Activated CD4-positive, alpha-beta T cell treated with anti-CD3 and anti-CD28 coated beads, Interleukin-2, amount 50 U/mL, for 48 hours (primary cell): Measurements from ENCODE around the gene NEO1.

Experiments
- DNase-seq, 2 experiments: peaks; one replicate each; pipeline ENCODE4 v3.0.0-alpha.2; 2020

Gene NEO1, protein sequence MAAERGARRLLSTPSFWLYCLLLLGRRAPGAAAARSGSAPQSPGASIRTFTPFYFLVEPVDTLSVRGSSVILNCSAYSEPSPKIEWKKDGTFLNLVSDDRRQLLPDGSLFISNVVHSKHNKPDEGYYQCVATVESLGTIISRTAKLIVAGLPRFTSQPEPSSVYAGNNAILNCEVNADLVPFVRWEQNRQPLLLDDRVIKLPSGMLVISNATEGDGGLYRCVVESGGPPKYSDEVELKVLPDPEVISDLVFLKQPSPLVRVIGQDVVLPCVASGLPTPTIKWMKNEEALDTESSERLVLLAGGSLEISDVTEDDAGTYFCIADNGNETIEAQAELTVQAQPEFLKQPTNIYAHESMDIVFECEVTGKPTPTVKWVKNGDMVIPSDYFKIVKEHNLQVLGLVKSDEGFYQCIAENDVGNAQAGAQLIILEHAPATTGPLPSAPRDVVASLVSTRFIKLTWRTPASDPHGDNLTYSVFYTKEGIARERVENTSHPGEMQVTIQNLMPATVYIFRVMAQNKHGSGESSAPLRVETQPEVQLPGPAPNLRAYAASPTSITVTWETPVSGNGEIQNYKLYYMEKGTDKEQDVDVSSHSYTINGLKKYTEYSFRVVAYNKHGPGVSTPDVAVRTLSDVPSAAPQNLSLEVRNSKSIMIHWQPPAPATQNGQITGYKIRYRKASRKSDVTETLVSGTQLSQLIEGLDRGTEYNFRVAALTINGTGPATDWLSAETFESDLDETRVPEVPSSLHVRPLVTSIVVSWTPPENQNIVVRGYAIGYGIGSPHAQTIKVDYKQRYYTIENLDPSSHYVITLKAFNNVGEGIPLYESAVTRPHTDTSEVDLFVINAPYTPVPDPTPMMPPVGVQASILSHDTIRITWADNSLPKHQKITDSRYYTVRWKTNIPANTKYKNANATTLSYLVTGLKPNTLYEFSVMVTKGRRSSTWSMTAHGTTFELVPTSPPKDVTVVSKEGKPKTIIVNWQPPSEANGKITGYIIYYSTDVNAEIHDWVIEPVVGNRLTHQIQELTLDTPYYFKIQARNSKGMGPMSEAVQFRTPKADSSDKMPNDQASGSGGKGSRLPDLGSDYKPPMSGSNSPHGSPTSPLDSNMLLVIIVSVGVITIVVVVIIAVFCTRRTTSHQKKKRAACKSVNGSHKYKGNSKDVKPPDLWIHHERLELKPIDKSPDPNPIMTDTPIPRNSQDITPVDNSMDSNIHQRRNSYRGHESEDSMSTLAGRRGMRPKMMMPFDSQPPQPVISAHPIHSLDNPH (N-terminal part only)

DNA sequence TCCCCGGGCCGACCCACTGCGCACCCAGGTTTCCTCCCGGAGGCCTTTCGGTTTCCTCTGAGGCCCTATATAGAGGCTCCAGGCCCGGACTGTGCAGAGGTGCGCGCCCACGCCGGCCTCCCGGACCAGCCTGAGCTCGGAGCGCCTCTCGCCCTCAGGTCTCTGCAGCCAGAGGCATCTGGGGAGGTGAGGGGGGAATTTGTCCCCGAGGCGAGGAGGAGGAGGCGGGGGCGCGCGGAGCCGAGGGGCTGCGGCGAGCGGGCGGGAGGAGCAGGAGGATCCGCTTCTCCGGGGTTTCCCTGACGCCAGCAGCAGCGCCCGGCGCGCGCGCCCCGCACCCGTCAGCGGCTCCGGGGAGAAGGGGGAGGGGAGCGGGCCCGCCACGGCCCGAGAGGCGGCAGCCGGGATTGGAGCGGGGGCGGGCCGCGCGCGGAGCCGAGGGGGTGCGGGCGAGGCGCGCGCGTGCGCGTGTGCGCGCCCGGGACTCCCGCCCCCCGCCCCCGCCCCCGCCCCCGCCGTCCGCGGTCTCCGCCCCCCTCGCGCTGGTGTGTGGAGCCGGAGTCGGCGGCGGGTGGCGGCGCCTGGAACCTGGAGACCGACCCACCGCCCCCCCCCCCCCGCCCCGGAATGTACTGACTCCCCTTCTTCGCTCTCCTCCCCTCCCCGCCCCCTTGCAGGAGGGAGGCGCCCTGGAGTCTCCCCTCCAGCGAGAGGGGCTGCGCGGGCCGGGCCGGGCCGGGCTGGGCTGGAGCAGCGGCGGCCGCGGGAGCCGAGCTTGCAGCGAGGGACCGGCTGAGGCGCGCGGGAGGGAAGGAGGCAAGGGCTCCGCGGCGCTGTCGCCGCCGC lies at the start of gene NEO1:
TSS of gene NEO1 (plus strand) at position 657 of the 846 bp plus-strand sequence. CDS start 213 bp downstream, outside the sequence.
- DNase-seq: peak; percentile 74 to 79

DNA sequence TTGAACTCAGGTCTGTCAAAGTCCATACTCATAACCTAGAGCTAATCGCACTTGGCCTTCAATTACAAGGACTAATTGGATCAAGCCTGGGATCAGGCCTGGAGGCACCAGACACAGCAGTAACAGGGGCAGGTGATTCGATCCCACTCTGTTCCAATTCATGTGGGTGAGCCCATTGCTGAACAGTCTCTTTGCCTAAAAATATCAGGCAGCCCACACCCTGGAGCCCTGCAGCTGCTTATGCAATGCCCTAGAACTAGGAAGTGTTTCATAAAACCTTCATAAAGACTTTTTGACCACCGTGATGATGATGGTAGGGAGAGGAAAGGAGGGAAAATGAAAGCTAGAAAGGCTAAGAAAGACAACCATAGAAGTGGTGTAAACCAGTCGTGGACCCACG lies 47.8 kb upstream of the NEO1 start:
- no peak for DNase-seq

DNA sequence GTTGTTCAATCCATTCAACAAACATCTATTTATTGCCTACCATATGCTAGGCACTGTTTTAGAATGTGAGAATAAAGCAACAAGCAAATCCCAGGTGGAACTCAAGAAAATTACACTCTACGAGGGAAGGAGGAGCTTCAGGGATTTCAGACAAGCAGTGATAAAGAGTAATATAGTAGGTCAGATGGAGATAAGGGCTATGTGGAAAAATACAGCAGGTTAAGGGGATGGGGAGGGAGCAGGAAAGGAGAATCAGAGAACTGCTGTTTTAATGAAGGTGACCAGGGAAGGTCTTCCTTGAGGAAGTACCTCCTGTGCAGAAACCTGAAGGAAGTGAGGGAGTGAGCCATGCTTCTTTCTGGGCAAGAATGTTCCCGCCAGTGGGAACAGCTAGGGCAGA lies 47.2 kb upstream of the NEO1 start:
- no peak for DNase-seq

DNA sequence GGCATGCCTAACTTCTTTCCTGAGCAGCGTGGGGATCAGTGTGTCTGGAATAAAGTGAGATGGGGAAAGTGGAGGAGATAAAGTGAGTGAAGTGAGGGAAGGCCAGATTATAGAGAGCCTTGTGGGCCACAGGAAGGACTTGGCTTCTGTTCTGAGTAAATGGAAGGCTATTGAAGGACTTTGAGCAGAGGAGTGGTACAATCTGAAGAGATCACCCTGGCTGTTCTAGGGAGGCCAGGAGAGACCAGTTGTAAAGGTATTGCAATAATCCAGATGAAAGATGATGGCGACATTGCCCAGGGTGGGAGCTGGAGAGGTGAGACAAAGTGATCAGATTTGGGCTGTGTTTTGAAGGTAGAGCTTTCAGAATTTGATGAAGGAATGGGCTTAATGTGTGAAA lies 46.8 kb upstream of the NEO1 start:
- no peak for DNase-seq

DNA sequence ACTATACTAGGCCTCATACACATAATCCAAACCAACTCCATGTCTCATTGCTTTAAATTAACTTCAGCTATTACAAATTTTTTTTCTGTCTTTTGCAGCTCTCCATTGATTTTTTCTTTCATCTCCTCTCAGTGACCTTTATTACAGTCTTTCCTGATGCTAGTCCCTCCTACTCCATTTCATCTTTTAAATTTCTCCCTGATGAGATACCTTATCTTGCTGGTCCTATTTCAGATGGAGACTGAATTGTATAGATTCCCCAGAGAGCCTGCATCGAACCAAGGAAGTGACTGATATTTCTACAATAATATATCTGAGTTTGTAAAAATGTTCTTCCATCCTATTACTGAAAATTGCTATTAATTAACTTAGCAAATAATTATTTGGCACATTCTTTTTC lies 45.7 kb upstream of the NEO1 start:
- DNase-seq: no peak

DNA sequence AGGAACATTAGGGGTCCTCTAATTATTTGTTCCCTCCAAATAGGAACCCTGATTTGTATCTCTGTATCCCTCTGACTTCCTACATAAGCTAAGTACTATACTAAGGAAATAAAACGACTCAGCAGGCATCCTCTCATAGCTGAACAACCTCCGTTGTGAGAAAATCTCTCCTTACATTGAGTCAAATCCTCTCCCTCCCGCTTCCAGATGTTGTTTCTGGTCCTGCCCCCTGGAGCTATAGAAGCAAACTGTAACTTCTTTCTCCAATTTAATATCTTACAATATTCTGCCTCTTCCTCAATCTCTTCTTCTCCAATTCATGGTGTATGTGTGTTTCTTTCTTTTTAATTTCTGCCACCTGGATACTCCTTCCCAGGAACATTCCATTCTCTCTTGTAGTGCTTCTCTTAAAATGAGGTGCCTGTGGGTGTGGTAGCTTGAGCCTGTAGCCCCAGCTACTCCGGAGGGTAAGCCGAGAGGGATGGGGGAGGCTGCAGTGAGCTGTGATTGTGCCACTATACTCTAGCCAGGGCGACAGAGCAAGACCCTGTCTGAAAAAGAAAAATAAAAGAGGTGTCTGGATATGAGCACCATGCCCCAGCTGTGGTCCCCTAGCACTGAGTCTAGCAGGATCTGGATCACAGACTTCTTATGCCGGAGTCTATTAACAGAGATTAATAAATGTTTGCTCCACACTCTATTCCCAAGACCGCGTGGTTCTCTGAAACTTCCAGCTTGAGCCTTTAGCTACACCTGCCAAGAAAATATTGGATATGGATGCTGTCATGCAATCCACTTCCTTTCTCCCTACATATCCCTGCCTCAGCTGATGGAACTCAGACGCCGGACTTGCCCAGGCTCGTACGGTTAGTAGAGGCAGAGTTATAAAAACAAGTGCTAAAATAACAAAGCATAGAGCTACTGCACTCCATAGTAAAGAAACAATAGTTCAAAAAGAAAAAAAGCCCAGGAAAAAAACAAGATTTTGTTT lies 42.9 kb upstream of the NEO1 start:
- no peak for DNase-seq

DNA sequence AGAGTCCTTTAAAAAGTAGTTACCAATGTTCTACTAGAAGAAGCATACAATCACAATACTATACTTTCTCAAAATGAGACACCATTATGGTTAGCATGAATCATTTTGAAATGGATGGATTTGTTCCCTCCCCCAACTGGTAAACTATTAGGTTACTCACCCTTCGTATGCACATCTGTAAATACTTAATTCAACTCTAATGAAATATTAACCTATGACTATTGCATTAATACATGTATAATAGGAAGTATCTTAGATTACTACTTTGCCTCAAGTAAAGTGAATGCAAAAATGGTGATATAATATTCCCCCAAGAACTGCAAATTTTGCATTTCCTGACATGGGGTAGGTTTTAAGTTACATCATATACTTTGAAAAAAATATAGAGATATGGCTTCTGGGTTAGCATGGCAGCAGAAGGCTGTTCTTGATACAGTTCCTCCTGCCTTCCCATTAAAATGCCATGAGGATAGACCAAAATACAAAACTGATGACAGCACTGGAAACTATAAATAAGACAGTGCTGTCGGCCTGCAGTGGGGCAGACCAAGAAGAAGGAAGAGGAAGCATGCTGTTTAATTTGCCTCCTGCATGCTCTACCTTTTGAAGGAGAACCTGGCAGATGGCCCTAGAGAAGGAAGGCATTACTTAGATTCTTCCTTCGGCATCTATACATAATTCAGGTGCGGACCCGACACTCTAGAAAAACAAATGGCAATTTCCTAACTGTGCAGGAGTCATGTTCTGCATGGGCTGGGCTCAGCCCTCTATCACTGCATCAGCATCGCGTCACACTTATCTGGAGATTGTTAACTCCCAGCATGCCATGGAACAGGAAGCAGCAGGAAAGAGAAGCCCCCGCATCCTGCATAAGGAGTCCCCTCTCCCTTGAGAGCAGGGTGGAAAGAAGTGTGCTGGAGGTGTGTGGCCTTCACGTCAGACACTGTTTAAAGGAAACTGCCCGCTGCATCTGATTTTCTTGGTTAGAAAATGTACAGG lies 41.8 kb upstream of the NEO1 start:
- no peak for DNase-seq

DNA sequence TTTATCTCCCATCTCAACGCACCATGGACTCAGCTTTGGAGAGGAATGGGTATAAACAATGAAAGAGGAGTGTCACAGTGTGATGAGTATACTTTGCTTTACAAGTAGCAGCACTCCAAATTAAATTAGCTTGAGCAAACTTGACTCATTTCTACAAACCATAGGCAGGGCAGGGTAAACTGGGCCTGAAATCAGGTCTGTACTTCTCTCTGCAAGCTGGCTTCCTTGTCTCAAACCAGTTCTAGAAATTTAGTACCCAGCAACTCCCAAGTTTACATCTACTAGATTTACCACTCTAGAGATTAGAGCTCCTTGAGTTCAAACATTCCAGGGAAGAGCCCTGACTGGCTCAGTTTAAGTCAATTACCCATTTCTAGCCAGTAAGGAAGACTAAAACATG lies 37.4 kb upstream of the NEO1 start:
- no peak for DNase-seq

DNA sequence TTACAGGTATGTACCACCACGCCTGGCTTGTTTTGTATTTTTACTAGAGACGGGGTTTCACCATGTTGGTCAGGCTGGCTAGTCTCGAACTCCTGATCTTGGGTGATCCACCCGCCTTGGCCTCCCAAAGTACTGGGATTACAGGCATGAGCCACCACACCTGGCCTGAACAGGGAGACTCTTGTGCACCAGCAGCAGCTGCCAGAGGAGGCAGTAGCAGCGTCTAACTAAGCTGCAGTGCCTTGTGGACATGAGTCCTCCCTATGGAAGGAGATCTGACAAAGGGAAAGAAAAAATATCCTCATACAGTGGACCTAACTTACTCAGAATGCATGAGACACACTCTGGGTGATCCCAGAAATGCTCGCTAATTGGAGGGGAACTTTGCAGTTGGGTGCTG lies 36.8 kb upstream of the NEO1 start:
- no peak for DNase-seq

DNA sequence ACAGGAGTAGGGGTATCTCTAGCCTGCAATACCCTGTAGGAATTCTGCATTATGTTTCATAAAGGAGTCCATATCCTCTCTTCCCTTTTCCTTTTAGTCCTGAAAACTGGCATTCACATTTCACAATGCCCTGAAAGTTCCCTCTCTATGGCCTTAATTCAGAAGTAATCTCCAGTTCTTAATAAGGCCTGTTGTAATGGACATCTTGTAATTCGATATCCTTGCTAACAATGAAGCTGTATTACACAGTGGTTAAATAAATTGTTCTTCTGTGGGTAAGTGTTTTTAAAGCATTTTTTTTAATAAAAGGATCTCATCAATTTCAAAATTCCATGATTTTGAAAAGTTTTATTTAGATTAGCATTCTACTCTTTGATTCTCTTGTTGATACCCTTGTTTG lies 34.3 kb upstream of the NEO1 start:
- no peak for DNase-seq

DNA sequence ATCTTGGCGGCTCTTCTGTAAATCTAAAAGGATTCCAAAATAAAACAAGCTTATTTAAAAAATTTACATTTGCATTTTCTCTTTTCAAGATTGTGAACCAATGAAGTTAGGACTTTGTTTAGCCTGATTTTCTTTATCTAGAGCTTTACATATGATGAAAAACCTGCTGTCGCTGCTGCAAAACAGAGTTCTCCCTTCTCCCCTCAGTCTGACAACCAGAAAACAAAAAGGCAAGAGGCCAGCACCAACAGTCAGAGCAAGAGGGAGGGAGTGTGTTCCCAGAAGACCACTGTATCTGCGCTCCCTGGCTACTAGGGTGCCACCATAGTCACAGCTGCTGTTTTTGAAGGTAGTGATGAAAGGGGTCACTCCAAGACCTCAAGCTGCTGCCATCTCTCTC lies 33.1 kb upstream of the NEO1 start:
- no peak for DNase-seq

DNA sequence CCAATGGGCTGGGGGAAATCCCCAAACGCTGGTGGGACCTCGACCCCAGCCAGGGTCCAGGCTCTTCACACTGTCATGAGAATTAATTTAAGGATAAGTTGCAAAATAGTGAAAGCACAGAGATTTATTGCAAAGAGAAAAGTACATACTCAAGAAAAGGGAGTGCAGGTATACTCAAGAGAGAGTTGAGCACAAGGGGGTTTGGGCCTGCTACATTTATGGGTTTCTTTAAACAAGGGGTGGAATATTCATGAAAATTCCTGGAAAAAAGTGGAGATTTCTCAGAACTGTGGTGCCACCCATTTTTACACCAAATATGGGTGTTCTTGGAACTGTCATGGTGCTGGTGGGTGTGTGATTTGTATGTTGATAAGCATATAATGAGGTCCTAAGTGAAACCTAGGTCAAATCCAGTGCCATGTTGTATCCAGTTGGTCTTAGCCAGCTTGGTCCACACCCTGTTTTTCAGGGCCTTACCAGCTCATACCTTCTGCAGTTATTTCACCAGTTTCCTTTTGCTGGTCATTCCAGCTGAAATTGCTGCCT lies 32.6 kb upstream of the NEO1 start:
- DNase-seq: no peak

DNA sequence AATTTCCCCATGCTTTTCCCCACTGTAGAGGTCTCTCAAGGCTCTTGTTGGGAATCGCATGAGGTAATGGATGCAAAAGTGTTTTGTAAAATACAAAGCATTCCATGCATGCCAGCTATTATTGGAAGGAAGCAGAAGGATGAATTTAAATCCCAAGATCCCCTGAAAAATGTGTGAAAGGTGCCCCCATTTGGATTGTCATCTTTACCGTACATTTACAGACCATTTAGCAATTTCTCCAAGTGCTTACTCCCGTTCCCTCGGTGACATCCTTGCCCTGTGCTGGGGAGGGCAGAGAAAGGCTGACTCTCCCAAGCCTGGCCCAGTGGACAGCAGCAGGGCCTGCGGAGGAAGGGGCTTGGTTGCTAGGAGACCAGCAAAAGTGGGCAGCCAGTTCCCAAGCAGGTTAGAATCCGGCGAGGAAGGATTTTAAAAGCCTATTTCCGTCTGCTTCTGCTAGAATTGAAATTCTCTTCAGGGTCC lies 31.1 kb upstream of the NEO1 start:
- DNase-seq: no peak

DNA sequence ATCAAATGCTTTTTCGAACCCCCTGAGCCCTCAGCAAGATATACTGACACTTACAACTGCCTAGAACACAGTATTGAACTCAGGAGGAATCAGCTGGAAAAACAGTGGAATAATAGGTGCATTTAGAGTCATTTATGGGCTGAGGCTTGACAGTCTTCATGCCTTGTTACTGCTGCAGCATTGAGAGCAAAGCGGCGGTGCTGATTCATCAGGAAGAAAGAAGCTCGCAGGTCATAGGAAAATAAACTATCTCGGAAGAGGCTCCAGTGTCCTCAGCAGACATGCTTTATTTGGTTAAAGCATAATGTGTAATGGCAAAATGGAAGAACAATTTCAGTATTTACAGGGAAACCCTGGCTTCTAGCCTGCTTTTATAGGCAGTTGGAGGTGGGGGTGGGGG lies 30.1 kb upstream of the NEO1 start:
- no peak for DNase-seq

DNA sequence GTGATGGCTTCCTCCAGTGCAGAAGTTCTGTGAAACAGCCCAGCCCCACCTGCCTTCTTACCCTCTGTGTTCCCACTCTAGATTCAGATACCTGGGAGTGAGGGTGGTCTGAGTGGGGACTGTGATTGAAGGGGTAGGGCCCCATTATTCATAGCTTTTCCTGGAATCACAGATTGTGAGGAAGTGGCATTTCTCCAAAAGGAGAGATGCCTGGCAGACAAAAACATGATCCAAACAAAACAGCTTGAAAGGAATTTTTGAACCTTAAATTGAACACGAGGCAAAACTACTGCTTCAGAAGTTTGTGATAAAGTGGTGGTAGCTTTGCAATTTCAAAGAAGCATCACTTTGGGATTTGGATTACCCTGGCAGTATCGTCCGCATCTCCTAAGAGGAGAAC lies 29.2 kb upstream of the NEO1 start:
- DNase-seq: no peak

DNA sequence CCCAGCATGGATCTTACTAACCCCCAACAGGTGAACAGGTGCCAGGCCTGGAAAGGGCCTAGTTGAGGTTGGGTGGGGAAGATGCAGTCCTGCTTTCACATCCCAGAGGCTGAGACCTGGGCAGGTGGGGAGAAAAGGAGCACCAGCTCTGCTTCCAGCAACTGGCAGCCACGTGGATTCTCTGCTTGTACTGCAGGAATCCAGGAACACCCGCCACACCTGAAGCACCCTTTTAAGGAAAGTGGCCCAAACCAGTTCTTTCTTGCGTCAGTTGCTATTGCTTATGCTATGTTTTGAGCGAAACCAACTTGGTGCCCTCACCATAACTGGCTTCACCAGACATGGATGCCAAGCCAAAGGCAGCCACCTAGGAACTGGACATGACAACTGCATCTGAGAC lies 28.1 kb upstream of the NEO1 start:
- no peak for DNase-seq

DNA sequence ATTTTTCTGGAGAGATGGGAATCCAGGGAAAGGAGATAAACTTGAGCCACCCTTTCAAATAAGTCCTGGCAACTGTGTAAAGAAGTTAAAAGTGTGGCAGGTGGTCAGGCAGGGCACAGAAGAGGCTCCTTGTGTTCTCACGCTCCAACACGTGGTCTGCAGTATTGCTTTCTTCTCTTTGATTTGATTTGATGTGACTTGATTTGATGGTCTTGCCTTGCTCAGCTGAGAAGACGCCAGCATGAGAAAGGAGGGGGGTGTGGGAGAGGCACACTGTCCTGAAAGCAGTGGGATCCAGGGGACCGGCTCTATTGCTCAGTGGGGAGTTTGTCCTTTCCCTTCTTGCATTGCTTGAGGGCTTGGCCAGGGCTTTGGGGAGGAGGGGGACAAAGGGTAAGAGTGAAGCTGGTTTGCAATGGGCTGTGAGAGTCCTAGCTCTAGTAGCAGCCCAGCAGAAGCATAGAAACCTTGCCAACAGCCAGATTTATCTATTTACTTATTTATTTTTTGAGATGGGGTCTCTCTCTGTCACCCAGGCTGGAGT lies 25.7 kb upstream of the NEO1 start:
- no peak for DNase-seq

DNA sequence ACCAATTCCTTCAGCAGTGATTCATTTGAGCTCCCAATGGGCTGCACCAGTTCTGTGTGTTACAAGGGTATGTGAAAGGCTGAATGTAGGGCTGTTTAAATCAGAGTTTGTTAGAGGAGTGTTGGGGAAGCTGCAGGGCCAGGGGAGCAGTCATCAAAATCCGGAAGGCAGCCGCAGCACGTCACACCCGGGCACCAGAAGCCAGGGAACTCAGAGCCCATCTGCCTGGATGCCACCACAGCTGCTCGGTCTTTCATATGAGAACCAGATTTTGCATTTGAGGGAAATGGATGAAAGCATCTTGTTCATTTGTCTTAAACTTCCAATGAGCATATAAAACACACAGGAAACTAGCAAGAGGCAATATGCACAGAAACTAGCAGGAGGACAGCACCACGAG lies 24.2 kb upstream of the NEO1 start:
- no peak for DNase-seq
